ENCODE measurements around the gene CRMP1.

GRCh38 chr4:5773271-5773555 lies 119.7 kb downstream of the CRMP1 start:
- TF ChIP-seq POLR2A (IDR thresholded peaks at IDR 0.05; ENCODE audit: low read length) (no peak), GATA1 (IDR thresholded peaks at IDR 0.05; ENCODE audit: low read depth, low read length) (no peak)

All from erythroblast (primary cell).